Measurements from ENCODE around the gene SLC23A3.

SLC23A3 gene

DNA sequence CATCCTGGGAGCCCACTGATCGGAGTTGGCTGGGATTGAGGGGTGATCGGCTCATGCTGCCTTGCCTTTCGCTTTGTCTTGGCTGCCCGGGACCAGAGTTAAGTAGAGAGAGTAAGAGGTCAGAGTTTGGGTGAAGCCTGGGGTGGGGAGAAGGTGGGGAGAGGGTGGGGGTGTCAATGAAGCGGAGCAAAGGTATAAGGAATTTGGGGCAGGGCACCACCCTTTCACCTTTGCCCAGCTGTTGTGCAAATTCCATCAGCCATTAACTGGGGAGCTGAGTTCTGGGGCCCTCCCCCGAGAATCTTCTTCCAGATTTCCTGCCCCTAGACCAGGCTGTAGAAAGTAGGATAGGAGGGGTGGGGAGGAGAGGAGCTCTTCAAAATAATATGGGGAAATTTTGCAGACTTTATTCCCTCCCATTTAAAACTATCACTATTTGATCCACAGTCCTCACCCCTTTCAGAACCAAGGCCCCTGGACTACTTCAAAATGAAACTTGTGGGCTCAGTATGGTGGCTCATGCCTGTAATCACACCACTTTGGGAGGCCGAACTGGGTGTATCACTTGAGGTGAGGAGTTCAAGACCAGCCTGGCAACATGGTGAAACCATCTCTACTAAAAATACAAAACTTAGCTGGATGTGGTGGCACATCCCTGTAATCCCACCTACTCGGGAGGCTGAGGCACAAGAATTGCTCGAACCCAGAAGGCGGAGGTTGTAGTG lies at the start of gene SLC23A3:
Gene SLC23A3 (minus strand): TSS at position 100 of the 725 bp plus-strand sequence. CDS start 45 bp downstream, at position 55.
- no peak for DNase-seq (ENCODE audit: low read depth)

GRCh38 chr2:219218732-219219701 lies 49.2 kb upstream of the SLC23A3 start, which contains the start of gene ABCB6:
Gene ABCB6, minus strand, starts transcription at chr2:219218958. Its CDS starts 285 bp downstream, at chr2:219218673.
- DNase-seq (ENCODE audit: low read depth), result peak; percentile 89

DNA sequence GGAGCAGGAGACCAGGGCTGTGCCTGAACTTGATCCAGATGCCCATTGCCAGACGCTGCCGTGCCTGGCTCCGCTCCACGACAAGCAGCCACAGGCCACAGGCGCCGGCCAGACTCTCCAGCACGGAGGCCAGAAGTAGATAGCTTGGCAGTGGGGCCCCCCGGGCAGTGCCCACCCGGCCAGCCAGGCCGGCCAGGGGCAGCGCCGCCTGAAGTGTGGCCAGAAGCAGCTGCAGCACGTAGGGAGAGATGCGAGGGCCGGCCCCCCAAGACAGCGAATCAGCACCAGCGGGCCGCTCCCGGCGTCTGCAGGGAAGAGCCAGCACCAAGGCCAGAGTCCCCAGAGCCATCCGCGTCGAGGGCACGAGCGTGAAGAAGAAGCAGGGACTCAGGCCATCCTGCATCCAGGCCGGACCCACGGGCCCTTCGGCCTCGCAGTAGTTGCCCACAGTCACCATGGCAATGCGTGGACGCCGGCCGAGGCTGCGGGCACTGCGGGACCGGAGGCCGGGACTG lies 48.4 kb upstream of the SLC23A3 start:
- DNase-seq (ENCODE audit: low read depth), result peak; percentile 47

GRCh38 chr2:219216535-219216915 lies 46.7 kb upstream of the SLC23A3 start:
- DNase-seq (ENCODE audit: low read depth), result no peak

- no peak for DNase-seq (ENCODE audit: low read depth)
Observed at GRCh38 chr2:219215871-219216534, 46.2 kb upstream of the SLC23A3 start.

GRCh38 chr2:219214786-219215185 lies 45.0 kb upstream of the SLC23A3 start:
- no peak for DNase-seq (ENCODE audit: low read depth)

DNA sequence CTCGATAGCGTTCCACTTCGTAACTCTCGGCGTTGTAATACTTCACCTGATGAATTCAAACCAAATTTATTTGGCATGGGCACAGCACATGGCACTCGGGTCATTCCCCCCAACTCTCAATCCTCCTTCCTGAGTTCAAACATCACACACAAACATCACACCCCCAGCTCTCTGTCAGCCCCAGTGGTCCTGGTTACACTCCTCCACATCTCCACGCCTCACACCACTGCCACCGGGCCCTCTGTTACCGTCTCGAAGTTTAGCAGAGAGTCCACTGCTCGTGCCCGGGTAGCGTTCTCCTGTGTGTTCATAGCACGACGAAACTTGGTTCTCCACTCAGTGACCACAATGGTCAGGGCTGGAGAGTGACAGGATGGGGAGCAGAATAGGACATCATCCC lies 44.3 kb upstream of the SLC23A3 start:
- no peak for DNase-seq (ENCODE audit: low read depth)

GRCh38 chr2:219213486-219214071 lies 43.8 kb upstream of the SLC23A3 start:
- DNase-seq (ENCODE audit: low read depth), result no peak

GRCh38 chr2:219213026-219213415 lies 43.2 kb upstream of the SLC23A3 start:
- no peak for DNase-seq (ENCODE audit: low read depth)

- no peak for DNase-seq (ENCODE audit: low read depth)
Observed at GRCh38 chr2:219210886-219211362, 41.1 kb upstream of the SLC23A3 start.

DNA sequence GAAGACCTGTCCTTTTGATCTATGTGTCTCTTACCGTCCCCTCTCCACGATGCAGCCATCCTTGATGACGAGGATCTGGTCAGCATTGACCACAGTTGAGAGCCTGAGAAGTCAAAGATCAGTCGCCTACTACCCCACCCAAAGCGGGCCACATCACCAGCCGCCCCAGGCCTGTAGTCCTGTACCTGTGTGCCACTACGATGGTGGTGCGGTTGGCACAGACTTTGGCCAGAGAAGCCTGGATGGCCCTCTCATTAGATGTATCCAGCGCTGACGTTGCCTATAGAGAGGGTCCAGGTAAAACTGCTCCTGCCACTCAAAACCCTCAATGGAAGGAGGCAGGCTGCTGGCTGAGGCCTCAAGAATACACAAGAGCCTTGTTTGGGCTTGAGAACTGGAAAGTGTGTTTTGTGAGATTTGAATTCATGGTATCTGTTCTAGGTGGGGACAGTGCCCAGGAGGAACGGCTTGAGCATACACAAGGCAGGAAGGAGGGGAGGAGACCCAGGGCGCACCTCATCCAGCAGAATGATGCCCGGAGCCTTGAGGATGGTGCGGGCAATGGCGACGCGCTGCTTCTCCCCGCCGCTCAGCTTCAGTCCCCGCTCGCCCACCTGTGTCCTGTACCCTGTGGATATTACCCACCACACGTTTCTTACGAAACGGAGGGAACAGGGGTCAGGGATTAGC lies 40.5 kb upstream of the SLC23A3 start:
- no peak for DNase-seq (ENCODE audit: low read depth)

GRCh38 chr2:219209236-219210195 lies 39.7 kb upstream of the SLC23A3 start:
- DNase-seq (ENCODE audit: low read depth), result no peak

DNA sequence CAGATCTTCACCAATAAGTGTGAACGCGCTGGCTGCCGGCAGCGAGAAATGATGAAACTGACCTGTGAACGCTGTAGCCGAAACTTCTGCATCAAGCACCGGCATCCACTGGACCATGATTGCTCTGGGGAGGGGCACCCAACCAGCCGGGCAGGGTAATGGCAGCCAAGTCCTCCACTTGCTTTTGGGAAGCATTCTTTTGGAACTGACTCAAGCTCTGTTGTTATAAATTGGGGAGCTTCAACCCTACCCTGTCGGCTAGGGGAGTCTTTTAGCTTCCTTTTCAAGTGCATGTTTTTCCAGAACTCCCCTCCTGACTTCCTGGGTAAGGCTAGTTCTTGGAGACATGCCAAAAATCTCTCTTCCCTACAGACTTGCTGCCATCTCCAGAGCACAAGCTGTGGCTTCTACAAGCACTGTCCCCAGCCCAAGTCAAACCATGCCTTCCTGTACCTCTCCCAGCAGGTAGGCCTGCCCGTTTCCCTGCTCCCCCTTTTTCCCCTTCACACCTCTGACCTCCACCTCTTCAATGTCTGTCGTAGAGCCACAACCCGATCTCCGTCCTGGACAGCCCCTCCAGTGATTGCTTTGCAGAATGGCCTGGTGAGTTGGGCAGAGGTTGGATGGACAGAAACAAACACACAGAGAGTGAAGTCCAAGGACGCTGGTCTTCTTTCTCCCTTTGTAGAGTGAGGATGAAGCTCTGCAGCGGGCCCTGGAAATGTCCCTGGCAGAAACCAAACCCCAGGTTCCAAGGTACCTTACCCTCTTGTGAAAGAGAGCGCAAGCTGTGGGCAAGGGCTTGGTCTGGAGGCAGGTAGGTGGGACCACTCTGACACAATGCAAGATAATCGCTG lies 38.3 kb upstream of the SLC23A3 start:
- DNase-seq (ENCODE audit: low read depth), result no peak

GRCh38 chr2:219207134-219207883 lies 37.5 kb upstream of the SLC23A3 start:
- DNase-seq (ENCODE audit: low read depth), result no peak

GRCh38 chr2:219206328-219207133 lies 36.7 kb upstream of the SLC23A3 start, which contains the start of gene ZFAND2B:
Gene ZFAND2B, plus strand, starts transcription at chr2:219206782. Its CDS starts 206 bp downstream, at chr2:219206988.
- DNase-seq (ENCODE audit: low read depth), result peak; percentile 79

DNA sequence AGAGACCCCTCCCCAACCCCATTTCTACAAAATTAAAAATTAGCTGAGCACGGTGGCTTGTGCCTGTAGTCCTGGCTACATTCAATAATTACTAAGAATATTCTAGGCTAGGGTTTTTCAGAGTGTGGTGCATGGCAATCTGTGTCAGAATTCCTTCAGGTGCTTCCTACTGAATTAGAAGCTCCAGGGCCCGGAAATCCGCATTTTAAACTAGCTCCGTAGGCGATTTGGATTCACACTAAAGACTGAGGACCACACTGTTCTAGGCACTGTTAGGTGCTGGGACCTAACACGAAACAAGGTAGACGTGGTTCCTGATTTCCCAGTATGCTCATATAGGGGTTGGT lies 36.1 kb upstream of the SLC23A3 start:
- no peak for DNase-seq (ENCODE audit: low read depth)

GRCh38 chr2:219205165-219205538 lies 35.3 kb upstream of the SLC23A3 start:
- DNase-seq (ENCODE audit: low read depth), result no peak
